HG02938 (cell line): Measurements from ENCODE around the gene PLAGL2.
"Not testable (repeated sequence)": the region's sequence is repeated elsewhere in the genome, so short reads cannot be mapped to it uniquely, and the experiment has no call there.

ENCODE experiments used
- ATAC-seq: cut with Tn5 transposase; IDR thresholded peaks from one replicate; pipeline ENCODE4 v1.9.1; 2021; ENCODE audit warnings: mild to moderate bottlenecking, moderate library complexity; ENCODE audit not compliant: unreplicated experiment

Gene PLAGL2

GRCh38 chr20:32205110-32205842, 2.3 kb downstream of the PLAGL2 start:
- ATAC-seq: no peak

- no peak for ATAC-seq
Observed at GRCh38 chr20:32204205-32205109, 3.1 kb downstream of the PLAGL2 start.

DNA sequence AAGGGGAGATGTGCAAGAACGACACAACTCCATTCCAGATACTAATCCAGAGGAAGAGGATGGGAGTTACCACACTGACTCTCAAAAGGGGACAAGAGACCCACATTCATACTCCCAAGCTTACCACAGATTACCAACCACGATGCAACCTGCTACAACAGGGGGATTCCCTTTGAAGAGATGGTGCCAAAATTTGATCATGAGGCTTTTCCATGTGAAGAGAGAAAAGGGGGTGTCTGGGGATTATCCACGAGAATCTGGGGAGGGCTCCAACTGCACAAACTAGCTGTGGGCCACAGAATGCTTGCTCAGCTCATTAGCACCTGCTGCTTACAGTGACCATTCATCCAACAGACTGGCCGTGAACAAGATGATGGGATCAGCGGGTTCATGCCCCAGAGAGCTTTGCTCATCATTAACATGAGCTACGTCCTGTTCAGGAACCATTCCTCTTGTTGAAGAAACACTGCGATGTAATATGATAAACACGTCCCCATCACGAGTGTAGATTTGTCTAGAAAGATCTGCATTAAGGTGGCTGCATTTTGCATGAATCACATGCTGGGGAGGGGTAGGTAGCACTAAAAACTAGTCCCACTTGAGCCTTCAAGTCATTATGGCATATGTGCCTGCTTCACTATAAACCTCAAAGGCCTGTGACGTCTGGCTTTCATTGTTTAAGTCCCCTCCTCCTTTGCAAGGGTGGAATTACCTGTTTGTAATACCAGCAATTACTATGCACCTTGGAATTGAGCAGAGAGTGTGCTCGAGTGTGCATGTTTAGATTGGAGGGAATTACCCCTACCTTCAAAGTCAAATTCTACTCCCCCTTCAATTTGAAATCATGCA, 4.0 kb downstream of the PLAGL2 start:
- ATAC-seq: no peak

DNA sequence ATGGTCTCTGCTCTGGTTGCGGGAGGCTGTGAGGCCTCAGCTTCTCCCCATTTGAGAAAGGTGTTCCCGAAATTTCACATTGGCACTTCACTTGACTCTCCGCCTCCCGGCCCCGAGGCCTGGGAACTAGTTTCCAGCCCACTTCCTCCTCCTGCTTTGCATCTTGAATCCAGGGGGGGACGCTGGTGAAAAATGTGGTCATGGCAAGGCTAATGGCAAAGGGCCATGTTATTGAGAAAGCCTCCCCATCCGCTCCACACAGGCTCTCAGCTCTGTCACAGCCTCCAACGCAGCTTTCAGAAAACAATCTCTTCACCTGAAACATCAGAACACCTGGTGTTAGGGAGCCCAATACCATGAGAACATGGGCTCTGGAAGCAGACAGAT, 5.6 kb downstream of the PLAGL2 start:
- ATAC-seq: no peak

- no peak for ATAC-seq
Observed at GRCh38 chr20:32201296-32201976, 6.1 kb downstream of the PLAGL2 start.

DNA sequence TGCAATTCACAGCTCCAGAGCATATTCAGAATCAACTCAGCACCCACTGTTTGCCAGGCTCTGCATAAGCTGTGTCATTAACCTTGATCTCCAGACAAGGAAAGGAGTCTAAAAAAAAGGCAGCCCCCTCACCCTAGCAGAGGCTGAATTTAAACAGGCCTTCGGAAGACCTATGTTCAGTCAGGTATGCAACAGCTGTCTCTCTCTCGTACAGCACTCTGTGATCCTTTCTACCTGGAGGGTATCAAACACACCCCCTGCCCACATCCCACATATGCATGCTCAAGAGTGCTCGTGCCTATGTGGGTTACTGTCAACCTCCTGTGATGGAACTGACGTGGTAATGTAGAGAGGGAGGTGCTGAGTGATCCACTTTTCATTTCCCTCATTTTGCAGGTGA, 8.5 kb downstream of the PLAGL2 start:
- no peak for ATAC-seq

DNA sequence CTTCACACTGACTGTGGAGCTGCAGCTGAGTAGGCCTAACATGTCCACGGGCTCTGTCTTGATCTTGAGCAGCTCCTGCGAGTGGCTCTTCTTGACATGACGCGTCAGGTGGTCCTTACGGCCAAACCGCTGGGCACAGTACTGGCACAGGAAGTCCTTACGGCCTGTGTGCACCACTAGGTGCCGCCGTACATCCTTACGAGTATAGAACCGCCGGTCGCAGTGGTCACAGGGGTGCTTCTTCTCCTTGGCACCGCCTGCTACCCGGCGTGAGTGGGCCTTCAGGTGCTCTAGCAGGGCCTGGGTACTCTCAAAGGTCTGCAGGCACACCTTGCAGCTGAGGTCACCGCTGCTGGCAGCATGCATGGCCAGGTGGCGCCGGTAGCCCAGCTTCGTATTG, 10.4 kb downstream of the PLAGL2 start:
- ATAC-seq: not testable (repeated sequence)

DNA sequence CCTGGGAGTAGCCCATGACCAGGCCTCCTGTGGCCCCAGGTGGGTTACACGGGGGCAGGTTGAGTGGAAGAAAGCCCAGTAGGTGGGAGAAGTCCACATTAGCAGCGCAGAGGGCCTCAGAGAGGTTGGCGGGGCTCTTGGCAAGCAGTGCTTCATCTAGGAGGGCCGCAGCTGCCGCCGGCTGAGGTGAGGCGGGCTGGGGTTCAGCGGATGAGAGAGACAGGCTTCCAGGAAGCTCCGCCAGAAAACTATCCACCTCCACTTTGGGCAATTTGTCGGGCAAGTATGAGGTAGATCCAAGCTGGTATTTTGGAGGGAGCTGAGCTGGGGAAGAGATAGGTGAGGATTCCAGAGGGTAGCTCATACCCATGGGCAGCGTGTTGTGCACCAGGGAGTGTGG, 10.9 kb downstream of the PLAGL2 start:
- ATAC-seq: not testable (repeated sequence)

DNA sequence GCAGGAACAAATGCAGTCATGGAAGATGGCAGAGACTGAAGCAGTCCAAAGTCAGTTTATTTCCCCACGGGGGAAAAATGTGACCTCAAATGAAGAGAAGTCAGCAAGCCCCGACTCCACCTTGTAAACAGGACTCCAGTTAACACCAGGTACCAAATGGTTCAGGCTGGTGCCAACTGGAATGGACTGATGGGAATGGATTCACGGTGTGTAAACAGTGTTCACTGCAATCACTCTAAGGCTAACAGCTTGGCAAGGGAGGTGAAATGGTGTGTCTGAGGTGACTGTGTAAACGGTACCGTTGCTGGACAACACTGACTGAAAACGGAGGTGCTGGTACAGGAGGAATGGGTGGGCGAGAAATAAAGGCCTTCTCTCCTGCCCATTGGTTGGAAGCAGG, 12.0 kb downstream of the PLAGL2 start:
- ATAC-seq: no peak

DNA sequence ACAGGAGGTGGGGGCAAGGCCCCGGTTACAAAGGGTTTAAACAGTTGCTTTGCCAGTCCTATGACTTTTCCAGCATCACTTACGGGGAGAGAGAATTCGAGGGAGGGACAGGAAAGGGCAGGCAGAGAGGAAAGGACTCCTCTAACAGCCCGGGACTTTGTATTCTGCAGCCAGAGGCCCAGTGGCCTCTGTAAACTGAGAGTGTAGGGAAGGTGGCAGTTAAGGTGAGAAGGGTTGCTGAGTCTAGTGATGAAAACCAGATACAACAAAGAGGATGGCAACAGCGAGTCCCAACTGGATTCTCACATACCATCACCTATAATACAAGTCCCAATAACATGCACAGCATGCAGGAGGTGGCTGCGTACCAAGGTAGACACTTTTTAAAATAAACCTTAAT, 13.5 kb downstream of the PLAGL2 start:
- no peak for ATAC-seq

GRCh38 chr20:32193336-32193735, 14.2 kb downstream of the PLAGL2 start:
- ATAC-seq: not testable (repeated sequence)

DNA sequence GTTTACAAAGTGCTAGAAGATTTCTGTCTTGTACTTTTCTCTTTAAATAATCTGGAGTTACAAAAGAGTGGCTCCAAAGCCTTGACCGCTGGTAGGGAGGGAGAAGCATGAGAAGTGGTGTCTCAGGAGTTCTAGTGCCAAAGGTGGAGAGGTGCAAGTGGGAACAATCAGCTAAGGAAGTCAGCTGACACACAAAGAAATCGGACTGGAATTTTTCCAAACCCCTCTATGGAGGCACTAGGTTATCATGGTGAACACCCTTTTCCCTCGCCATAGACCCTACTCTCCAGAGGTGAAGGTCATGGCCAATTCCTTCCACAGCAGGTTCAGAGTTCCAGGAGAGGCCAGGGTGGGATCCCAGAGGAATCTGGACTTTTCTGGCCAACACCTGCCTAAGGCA, 14.8 kb downstream of the PLAGL2 start:
- ATAC-seq: no peak

DNA sequence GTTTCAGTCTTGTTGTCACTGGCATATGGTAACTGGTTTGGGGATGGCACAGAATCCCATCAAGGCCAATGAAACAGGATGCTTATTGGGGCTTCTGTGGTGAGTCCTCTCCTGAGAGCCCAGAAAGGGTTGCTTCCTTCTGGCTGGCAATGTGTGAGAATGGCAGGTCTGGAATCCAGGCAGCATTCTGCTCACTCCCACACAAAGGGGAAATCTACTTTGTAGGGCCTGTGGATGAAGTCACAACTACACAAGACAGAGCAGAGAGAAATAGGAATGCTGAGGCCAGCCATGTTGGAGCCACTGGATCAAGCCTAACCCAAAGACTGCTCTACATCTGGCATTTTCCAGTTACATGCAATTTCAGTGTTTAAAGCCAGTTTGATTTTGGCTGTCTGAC, 15.7 kb downstream of the PLAGL2 start:
- ATAC-seq: no peak

DNA sequence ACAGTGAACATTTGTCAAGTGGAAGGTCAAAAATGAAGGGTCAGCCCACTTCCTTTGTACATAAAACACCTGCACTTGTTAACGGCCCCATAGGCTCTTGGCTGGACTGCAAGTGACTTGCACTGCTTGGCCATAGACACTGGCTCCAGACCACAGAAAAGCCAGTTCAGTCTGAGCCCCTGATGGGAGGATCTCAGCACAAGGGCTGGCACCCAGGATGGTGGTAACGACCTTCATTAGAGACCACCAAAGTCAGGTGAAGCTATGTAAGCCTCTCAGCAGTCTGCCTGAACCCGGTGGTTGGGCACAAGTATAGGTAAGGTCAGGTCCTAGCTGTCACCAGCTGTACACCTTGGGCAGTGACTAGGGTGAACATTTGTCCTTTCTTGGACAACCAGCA, 16.1 kb downstream of the PLAGL2 start:
- ATAC-seq: no peak

- no peak for ATAC-seq
Observed at GRCh38 chr20:32190616-32191415, 16.7 kb downstream of the PLAGL2 start.

GRCh38 chr20:32189691-32190615, 17.6 kb downstream of the PLAGL2 start:
- ATAC-seq: no peak

DNA sequence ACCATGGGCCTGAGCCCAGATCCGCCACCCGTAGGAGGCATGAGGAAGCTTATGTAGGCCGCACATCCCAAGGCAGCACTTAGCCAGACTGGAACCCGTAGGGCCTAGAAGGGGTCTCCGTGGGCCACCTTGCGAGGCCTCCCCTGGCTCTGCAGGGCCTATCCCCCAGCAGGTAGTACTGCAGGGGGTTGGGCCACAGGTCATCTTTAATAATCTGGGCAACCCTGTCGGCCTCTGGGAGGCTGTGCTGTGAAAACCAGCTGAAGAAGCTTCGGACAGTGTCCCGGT, 18.5 kb downstream of the PLAGL2 start:
- ATAC-seq: no peak

- ATAC-seq: no peak
Observed at GRCh38 chr20:32188376-32189122, 19.0 kb downstream of the PLAGL2 start.
